ENCODE measurements around the gene CPB2. TPM values are rescaled to one million over a fixed set of nuclear protein-coding genes. Genes with fewer than 3 reads are reported as not detected.

CPB2 gene
- total and polyA plus RNA-seq, 4 donors = 175 to 997 (median 504) TPM

DNA sequence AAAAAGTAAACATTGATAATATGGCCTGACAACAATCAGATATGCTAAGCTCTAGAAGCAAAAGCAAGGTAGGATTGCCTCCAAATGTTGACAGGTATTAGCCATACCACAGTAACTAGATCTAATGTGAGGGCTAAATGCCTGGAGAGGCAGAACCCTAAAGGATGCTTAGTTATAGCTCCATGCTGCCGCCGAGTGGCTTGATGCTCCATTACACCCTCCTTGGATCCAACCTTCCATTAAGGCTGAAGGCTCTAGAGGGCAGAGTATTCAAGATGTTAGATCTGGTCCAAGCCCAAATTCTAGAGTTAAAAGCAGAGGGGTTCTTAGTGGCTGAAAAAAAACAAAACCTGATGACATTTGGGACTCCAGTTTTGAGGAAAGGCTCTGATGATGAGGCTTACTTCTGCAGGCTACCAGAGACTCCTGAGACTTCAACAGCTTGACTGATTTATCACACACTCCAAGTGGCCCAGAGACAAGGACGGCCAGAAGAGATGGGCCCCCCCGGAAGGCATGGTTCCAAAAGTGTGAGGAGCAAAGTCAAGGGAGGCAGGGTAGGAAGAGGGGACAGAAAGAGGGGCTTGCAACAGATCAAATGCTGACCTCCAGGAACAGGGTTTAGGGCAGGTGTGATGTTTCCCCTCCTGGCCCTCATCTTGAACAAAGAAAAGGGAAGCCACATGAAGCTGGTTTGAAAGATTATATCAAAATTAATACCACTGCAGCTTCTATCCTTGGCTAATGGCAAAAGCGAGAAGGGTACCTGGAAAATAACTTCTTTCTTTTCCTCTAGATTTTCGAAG, 21.9 kb upstream of the CPB2 start:
- Histone ChIP-seq H3K9ac (ENCODE audit: low read depth in 1 of 2, low read length in 2 of 2) (no peak overlapping the region), H3K4me1 (ENCODE audit: control insufficient read depth in 4 of 4, insufficient read depth in 4 of 4, low read length in 3 of 4) (peaks cover 6 to 46% (median 28%) of the 10 kb centered on the region in 4 donors), H3K27me3 (ENCODE audit: control insufficient read depth in 4 of 4, insufficient read depth in 4 of 4, low read length in 3 of 4) (no peaks in the 10 kb centered on the region), H3K36me3 (ENCODE audit: control insufficient read depth in 4 of 4, insufficient read depth in 3 of 4, low read depth in 1 of 4, low read length in 3 of 4) (peaks cover 0 to 17% (median 9%) of the 10 kb centered on the region in 4 donors), H3K27ac (ENCODE audit: low read depth in 1 of 2, low read length in 2 of 2) (peak overlapping the region in 1 of 2 donors; percentile 39), H3K9me3 (ENCODE audit: control insufficient read depth in 4 of 4, low read length in 3 of 4) (no peaks in the 10 kb centered on the region), H3K4me3 (ENCODE audit: low read depth in 1 of 3, low read length in 3 of 3) (no peak overlapping the region)
- peak; percentile 97 for TF ChIP-seq RAD21 (IDR thresholded peaks at IDR 0.05)
- no peak for TF ChIP-seq HNF4G (IDR thresholded peaks at IDR 0.05)
- no peak for TF ChIP-seq ATF3 (IDR thresholded peaks at IDR 0.05)
- TF ChIP-seq HNF4A (conservative IDR thresholded peaks at IDR 0.05) = peak; percentile 30 to 50
- TF ChIP-seq, protein P1, sequence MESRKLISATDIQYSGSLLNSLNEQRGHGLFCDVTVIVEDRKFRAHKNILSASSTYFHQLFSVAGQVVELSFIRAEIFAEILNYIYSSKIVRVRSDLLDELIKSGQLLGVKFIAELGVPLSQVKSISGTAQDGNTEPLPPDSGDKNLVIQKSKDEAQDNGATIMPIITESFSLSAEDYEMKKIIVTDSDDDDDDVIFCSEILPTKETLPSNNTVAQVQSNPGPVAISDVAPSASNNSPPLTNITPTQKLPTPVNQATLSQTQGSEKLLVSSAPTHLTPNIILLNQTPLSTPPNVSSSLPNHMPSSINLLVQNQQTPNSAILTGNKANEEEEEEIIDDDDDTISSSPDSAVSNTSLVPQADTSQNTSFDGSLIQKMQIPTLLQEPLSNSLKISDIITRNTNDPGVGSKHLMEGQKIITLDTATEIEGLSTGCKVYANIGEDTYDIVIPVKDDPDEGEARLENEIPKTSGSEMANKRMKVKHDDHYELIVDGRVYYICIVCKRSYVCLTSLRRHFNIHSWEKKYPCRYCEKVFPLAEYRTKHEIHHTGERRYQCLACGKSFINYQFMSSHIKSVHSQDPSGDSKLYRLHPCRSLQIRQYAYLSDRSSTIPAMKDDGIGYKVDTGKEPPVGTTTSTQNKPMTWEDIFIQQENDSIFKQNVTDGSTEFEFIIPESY (IDR thresholded peaks at IDR 0.05) = no peak
- TF ChIP-seq TAF1 (conservative IDR thresholded peaks at IDR 0.05) = no peak
- TF ChIP-seq SP1 (IDR thresholded peaks at IDR 0.05) = no peak
- TF ChIP-seq, protein P2, sequence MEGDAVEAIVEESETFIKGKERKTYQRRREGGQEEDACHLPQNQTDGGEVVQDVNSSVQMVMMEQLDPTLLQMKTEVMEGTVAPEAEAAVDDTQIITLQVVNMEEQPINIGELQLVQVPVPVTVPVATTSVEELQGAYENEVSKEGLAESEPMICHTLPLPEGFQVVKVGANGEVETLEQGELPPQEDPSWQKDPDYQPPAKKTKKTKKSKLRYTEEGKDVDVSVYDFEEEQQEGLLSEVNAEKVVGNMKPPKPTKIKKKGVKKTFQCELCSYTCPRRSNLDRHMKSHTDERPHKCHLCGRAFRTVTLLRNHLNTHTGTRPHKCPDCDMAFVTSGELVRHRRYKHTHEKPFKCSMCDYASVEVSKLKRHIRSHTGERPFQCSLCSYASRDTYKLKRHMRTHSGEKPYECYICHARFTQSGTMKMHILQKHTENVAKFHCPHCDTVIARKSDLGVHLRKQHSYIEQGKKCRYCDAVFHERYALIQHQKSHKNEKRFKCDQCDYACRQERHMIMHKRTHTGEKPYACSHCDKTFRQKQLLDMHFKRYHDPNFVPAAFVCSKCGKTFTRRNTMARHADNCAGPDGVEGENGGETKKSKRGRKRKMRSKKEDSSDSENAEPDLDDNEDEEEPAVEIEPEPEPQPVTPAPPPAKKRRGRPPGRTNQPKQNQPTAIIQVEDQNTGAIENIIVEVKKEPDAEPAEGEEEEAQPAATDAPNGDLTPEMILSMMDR (IDR thresholded peaks at IDR 0.05; ENCODE audit: low read depth, low read length, missing input control) = peak; percentile 96
- no peak for TF ChIP-seq NR2F2 (IDR thresholded peaks at IDR 0.05)
- TF ChIP-seq, protein P3, sequence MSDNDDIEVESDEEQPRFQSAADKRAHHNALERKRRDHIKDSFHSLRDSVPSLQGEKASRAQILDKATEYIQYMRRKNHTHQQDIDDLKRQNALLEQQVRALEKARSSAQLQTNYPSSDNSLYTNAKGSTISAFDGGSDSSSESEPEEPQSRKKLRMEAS (IDR thresholded peaks at IDR 0.05) = no peak
- TF ChIP-seq GABPA (IDR thresholded peaks at IDR 0.05 in 1 of 2, conservative IDR thresholded peaks at IDR 0.05 in 1 of 2) = no peak
- TF ChIP-seq RXRA (IDR thresholded peaks at IDR 0.05) = peak in 1 of 2 donors; percentile 26
- 56% methylated on average over 6 of the region's 6 CpGs for WGBS
- DNase-seq (ENCODE audit: low spot score) = peak; percentile 81

DNA sequence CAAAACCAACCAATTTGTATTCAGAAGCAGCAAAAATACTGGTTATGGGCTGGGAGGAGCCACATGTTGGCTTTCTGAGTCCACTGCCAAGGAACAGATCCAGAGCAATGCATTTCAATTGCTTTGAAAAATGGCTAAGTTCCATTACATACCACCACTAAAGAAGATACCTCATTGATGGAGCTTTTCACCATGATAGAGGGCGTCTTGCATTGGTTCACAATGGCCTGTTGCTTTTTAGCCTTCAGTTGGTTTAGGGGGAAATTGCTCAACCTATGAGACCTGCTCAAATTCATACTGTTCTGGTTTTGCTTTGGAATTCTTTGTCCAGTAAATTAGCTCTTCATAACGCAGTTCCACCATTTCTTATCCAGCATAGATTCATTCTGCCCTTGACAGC, 21.2 kb upstream of the CPB2 start:
- TF ChIP-seq NR2F2 (IDR thresholded peaks at IDR 0.05) = no peak
- no peak for TF ChIP-seq HNF4G (IDR thresholded peaks at IDR 0.05)
- TF ChIP-seq, protein P3 (IDR thresholded peaks at IDR 0.05) = no peak
- no peak for TF ChIP-seq FOXA1 (IDR thresholded peaks at IDR 0.05)
- TF ChIP-seq HNF4A (conservative IDR thresholded peaks at IDR 0.05) = no peak
- no peak for TF ChIP-seq FOXA2 (IDR thresholded peaks at IDR 0.05)
- no peak for TF ChIP-seq RXRA (IDR thresholded peaks at IDR 0.05)
- TF ChIP-seq, protein P1 (IDR thresholded peaks at IDR 0.05) = no peak
- TF ChIP-seq, protein P4, sequence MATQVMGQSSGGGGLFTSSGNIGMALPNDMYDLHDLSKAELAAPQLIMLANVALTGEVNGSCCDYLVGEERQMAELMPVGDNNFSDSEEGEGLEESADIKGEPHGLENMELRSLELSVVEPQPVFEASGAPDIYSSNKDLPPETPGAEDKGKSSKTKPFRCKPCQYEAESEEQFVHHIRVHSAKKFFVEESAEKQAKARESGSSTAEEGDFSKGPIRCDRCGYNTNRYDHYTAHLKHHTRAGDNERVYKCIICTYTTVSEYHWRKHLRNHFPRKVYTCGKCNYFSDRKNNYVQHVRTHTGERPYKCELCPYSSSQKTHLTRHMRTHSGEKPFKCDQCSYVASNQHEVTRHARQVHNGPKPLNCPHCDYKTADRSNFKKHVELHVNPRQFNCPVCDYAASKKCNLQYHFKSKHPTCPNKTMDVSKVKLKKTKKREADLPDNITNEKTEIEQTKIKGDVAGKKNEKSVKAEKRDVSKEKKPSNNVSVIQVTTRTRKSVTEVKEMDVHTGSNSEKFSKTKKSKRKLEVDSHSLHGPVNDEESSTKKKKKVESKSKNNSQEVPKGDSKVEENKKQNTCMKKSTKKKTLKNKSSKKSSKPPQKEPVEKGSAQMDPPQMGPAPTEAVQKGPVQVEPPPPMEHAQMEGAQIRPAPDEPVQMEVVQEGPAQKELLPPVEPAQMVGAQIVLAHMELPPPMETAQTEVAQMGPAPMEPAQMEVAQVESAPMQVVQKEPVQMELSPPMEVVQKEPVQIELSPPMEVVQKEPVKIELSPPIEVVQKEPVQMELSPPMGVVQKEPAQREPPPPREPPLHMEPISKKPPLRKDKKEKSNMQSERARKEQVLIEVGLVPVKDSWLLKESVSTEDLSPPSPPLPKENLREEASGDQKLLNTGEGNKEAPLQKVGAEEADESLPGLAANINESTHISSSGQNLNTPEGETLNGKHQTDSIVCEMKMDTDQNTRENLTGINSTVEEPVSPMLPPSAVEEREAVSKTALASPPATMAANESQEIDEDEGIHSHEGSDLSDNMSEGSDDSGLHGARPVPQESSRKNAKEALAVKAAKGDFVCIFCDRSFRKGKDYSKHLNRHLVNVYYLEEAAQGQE (IDR thresholded peaks at IDR 0.05) = no peak
- no peak for TF ChIP-seq TAF1 (conservative IDR thresholded peaks at IDR 0.05)
- TF ChIP-seq RAD21 (IDR thresholded peaks at IDR 0.05) = no peak
- no peak for TF ChIP-seq SP1 (IDR thresholded peaks at IDR 0.05)
- no peak overlapping the region for H3K9ac ChIP-seq (ENCODE audit: low read depth in 1 of 2, low read length in 2 of 2)
- no peaks in the 10 kb centered on the region for H3K27me3 ChIP-seq (ENCODE audit: control insufficient read depth in 4 of 4, insufficient read depth in 4 of 4, low read length in 3 of 4)
- peak overlapping the region in 1 of 2 donors; percentile 39 for H3K27ac ChIP-seq (ENCODE audit: low read depth in 1 of 2, low read length in 2 of 2)
- WGBS = 54% methylated on average over 2 of the region's 2 CpGs
- H3K9me3 ChIP-seq (ENCODE audit: control insufficient read depth in 4 of 4, low read length in 3 of 4) = no peaks in the 10 kb centered on the region
- DNase-seq (ENCODE audit: low spot score) = no peak
- peaks cover 0 to 17% (median 9%) of the 10 kb centered on the region in 4 donors for H3K36me3 ChIP-seq (ENCODE audit: control insufficient read depth in 4 of 4, insufficient read depth in 3 of 4, low read depth in 1 of 4, low read length in 3 of 4)
- no peak overlapping the region for H3K4me3 ChIP-seq (ENCODE audit: low read depth in 1 of 3, low read length in 3 of 3)
- peaks cover 6 to 53% (median 35%) of the 10 kb centered on the region in 4 donors for H3K4me1 ChIP-seq (ENCODE audit: control insufficient read depth in 4 of 4, insufficient read depth in 4 of 4, low read length in 3 of 4)

All from liver (tissue), 9 donors.